HFFc6 (cell line): ENCODE measurements around the gene ZBTB7A. TPM values are rescaled to one million over a fixed set of nuclear protein-coding genes. Genes with fewer than 3 reads are reported as not detected.
"Not testable (repeated sequence)": the region's sequence is repeated elsewhere in the genome, so short reads cannot be mapped to it uniquely, and the experiment has no call there.

Source experiments
- DNase-seq: peaks from one replicate; pipeline ENCODE4 v3.0.0-alpha.2; 2018
- H3K27ac Mint-ChIP-seq: 2 replicates; pipeline ENCODE4 v1.8.0; 2020; ENCODE audit warnings: mild to moderate bottlenecking, mixed read lengths
- H3K27me3 Mint-ChIP-seq: 2 replicates; pipeline ENCODE4 v1.8.0; 2021; ENCODE audit warnings: mild to moderate bottlenecking, moderate library complexity, mixed read lengths; ENCODE audit not compliant: insufficient read depth
- H3K36me3 Mint-ChIP-seq: 2 replicates; pipeline ENCODE4 v1.8.0; 2021; ENCODE audit warnings: low read depth, mixed read lengths
- H3K4me1 Mint-ChIP-seq: 2 replicates; pipeline ENCODE4 v1.8.0; 2020; ENCODE audit warnings: low read depth, mixed read lengths
- H3K4me3 Mint-ChIP-seq: 2 replicates; pipeline ENCODE4 v1.8.0; 2020; ENCODE audit warnings: mild to moderate bottlenecking, moderate library complexity, mixed read lengths
- H3K9me3 Mint-ChIP-seq: 2 replicates; pipeline ENCODE4 v1.8.0; 2020; ENCODE audit warnings: mild to moderate bottlenecking, mixed read lengths
- CTCF ChIP-seq: fragments of 200-600 bp; sonication (generic); IDR thresholded peaks from 2 replicates; pipeline ENCODE4 v1.5.0; 2021; ENCODE audit warnings: antibody characterized with exemption, mild to moderate bottlenecking
- total RNA-seq, 6 experiments: library from RNA; stranded (reverse); fragmentation: NEBNext Ultra II Directional; extraction: Animal tissue kit (Norgen Biotek cat#: 25700); gene quantifications; 2 replicates in 1 of 6; 3 replicates in 5 of 6; pipeline ENCODE4 v1.2.3, GENCODE V29; 2021

The ZBTB7A gene
- total RNA-seq, 6 experiments from 2014 or later: 40.8 to 47.6 (median 43.6) TPM

GRCh38 chr19:4012092-4012974 lies 54.4 kb downstream of the ZBTB7A start:
- Mint-ChIP-seq H3K4me1 (peaks cover 19% of the 10 kb centered on the region), H3K4me3 (no peak overlapping the region), H3K27ac (no peak overlapping the region), H3K36me3 (no peaks in the 10 kb centered on the region), H3K9me3 (no peaks in the 10 kb centered on the region), H3K27me3 (peaks cover 7% of the 10 kb centered on the region)
- TF ChIP-seq CTCF: no peak
- DNase-seq: no peak

- H3K27me3 Mint-ChIP-seq, H3K9me3 Mint-ChIP-seq, DNase-seq, H3K27ac Mint-ChIP-seq, H3K4me3 Mint-ChIP-seq, H3K36me3 Mint-ChIP-seq: not testable (repeated sequence)
- peaks cover 19% of the 10 kb centered on the region for H3K4me1 Mint-ChIP-seq
These were observed 55.3 kb downstream of the ZBTB7A start for GRCh38 chr19:4011430-4011829.

- Mint-ChIP-seq H3K9me3 (no peaks in the 10 kb centered on the region), H3K27me3 (peaks cover 4% of the 10 kb centered on the region; the same call in 1 of the 2 replicates), H3K36me3 (no peaks in the 10 kb centered on the region), H3K4me1 (peaks cover 19% of the 10 kb centered on the region), H3K4me3 (no peak overlapping the region), H3K27ac (no peak overlapping the region)
- no peak for DNase-seq
- TF ChIP-seq CTCF: no peak
These were observed 55.9 kb downstream of the ZBTB7A start for GRCh38 chr19:4010808-4011110.

- Mint-ChIP-seq H3K36me3 (no peaks in the 10 kb centered on the region), H3K4me1 (peaks cover 19% of the 10 kb centered on the region), H3K27me3 (peaks cover 4% of the 10 kb centered on the region; the same call in 1 of the 2 replicates), H3K4me3 (peak overlapping the region; percentile 88), H3K27ac (no peak overlapping the region), H3K9me3 (no peaks in the 10 kb centered on the region)
- TF ChIP-seq CTCF: no peak
- DNase-seq: no peak
These were observed 56.5 kb downstream of the ZBTB7A start for GRCh38 chr19:4009990-4010807.

GRCh38 chr19:4007836-4008539 lies 58.7 kb downstream of the ZBTB7A start:
- no peaks in the 10 kb centered on the region for H3K9me3 Mint-ChIP-seq
- H3K27me3 Mint-ChIP-seq: peaks cover 2% of the 10 kb centered on the region; the same call in 1 of the 2 replicates
- no peaks in the 10 kb centered on the region for H3K36me3 Mint-ChIP-seq
- no peak for DNase-seq
- peak overlapping the region; percentile 10; the same call in 1 of the 2 replicates for H3K27ac Mint-ChIP-seq
- no peak for TF ChIP-seq CTCF
- H3K4me1 Mint-ChIP-seq: peaks cover 19% of the 10 kb centered on the region
- H3K4me3 Mint-ChIP-seq: peak overlapping the region; percentile 88
